Right kidney (tissue), 1 donor: ENCODE data around the gene TRAK2.

Experiments
- DNase-seq: peaks from one replicate; pipeline ENCODE4 v3.0.0-alpha.2; 2016

Gene TRAK2

DNA sequence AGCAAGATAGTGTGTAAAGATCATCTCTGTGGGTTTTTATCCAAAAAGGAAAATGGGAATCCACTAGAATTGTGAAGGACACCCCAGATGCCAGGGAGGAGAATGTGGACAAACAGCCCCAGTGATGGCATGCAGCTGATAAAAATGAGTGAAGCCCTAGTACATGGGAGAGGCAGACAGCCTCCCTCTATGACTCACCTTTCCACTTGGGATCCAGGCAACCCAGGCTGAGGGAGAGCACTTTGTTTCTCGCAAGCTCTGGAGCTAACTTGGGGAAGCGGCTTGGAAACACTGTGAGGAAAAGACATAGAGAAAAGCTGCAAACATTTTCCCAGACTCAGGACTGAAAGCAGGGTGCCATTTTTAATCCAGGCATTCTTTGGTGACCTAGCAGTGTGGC is 88.9 kb downstream of the TRAK2 start:
- no peak for DNase-seq

DNA sequence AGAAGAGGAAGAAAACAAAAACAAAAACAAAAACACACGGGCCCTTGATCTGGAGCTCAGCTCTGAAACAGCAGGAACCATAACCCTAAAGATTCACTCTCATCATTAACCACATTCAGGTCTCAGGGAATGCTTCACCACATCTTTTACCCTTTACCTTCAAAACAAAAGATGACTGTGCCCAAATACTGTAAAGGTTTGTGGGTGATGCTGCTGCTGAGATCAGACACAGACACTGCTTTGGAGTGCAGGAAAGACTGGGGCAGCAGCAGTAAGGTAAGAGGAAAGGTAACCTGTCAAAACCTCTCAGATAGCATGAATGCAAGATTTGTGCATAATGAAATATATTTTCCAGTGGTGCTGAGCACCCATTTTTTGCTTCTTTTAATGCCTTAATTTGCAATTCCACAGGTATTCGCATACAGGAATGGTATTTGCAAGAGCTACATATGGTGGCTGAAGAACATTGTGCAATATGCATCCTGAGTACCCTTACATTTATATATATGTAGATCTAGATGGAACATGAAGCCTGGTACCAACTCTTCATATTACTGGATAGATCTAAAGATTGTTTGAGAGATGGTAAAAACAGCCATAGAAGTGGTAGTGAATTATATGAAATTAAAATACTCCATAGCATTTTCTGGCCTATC is 90.1 kb downstream of the TRAK2 start:
- DNase-seq, result no peak

DNA sequence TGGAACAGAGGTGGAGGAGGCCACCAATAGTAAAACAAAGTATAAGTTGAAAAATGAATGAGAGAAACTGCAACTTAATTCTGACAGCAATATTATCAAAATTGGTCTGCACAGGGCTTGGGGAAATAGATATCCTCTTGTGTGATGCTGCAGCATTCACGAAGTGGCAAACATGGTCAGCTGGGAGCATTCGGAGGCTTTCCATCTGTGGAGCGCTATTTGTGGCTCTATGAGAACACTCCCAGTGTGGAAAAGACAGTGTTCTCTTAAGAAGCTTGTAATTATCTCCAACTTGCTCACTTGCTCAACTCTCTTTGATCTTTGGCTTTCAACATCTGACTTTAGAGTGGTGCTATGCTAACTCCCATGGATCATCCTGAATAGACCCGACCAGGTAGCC is 91.0 kb downstream of the TRAK2 start:
- DNase-seq, result no peak

DNA sequence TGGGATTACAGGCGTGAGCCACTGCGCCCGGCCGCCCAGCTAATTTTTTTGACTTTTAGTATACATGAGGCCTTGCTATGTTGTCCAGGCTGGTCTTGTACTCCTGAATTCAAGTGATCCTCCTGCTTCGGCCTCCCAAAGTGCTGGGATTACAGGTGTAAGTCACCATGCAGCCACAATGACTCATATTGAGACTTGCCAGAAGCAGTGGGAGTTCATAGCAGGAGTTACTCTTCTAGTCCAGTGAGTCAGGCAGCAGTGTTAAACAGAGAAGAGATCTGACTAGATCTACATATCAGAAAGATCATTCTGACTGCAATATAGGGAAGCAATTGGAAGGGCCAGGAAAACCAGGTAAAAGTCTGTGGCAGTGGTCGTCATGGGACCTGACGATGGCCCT is 92.6 kb downstream of the TRAK2 start:
- DNase-seq, result no peak

DNA sequence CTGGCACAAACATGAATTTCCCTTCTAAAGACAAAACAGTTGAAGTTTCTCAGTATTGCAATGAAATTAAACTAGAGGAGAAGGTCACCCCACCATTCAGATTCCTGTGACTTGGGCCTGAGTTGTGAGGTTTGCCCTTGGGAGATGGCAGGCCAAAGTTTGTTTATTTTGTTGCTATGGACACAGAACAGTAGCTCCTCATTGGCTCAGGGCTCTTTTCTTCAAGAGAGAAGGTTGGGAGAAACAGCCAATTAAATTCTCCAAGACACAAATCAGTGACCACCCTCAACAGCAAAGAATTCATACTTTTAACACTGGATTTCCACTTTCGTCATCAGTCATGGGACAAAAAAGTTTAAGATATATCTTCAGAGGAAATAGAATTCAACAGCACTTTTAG is 94.0 kb downstream of the TRAK2 start, which contains the start of gene FLACC1:
FLACC1 (minus strand) TSS at position 125 of the 400 bp plus-strand sequence. CDS start 5,941 bp downstream, outside the sequence.
- DNase-seq, result peak; percentile 46

DNA sequence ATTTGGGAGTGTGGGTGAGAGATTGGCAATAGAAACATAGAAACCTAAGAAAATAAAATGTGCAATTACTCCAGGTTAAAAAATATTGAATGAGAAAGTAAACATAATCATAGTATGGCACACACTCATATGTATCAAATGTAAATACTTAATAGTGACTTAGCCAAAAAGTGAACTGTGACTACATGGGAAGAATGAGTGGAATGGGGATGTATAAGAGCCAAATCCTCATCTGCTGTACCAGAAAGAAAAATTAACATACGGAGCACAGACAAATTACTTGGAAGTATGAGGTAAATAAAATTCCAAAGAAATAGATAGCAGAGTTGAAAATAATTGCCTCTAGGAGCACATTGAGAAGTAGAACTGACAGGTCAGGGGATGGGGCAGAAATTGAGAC is 98.1 kb downstream of the TRAK2 start:
- no peak for DNase-seq

DNA sequence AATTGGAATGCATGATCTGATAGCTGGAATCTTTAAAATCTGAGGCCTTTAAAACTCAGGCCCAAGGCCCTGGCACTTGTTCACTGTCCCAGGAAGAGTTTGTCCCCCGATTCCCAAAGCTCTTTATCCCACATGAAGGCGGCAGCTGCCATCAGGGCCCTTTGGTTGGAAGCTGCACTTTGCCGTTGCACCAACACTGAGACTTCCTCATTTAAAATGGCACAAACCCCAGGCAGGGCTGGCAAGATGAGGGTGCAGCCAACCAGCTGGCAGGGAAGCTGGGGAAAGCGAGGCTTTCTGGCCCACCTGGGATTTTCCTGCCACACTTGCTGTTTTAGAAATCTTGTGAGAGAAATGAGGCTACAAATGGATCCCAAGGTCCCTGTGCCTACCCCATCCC is 100.4 kb downstream of the TRAK2 start:
- DNase-seq, result no peak

DNA sequence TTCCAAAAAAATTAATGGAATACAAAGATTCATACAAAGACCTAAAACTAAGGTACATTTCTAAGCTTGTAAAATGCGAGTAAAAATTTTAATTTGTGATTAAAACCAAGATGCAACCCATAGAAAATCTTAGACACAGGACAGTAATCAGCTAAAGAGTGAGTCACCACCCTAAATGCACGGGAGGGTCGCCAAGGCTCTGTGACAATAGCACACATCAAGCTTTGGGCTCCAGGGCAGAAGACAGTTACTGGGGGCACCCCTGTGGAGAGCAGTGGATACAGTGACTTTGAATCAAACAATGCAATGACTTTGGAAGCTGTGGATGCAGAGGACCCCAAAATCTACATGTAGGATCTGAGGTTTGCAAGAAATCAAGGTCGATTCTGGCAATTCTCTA is 101.7 kb downstream of the TRAK2 start:
- no peak for DNase-seq

DNA sequence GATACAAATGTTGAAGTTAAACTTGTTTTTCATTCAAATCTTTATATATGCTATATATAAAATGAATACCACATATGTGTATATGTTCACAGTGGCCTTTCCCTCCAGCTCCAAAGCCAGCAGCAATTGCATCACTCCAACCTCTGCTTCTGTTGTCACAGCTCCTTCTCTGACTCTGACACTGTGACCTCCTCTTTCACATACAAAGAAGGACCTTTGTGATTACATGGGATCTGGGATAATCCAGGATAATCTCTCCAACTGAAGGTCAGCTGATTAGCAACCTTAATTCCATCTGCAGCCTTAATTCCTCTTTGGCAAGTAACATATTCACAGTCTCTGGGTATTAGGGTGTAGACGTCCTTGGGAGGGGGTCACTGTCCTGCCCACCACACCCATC is 102.5 kb downstream of the TRAK2 start:
- no peak for DNase-seq

DNA sequence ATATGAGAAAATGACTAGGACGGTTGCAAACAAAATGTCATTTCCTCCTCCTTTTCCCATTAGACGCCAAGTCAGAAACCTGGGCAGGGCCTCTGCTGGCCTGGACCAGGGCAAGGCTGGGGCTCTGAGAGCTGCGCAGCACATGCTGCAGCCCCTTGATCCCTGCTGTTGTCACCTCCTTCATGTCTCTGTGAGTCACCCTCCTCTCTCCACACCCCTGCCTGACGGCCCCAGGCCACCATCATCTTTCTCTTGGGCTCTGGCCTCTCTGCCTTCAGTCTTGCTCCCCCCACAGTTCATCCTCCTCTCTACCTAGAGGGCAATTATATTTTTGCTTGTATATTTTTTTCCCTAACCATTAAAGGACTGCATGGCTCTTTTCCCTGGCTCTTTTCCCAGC is 104.1 kb downstream of the TRAK2 start:
- DNase-seq, result no peak

DNA sequence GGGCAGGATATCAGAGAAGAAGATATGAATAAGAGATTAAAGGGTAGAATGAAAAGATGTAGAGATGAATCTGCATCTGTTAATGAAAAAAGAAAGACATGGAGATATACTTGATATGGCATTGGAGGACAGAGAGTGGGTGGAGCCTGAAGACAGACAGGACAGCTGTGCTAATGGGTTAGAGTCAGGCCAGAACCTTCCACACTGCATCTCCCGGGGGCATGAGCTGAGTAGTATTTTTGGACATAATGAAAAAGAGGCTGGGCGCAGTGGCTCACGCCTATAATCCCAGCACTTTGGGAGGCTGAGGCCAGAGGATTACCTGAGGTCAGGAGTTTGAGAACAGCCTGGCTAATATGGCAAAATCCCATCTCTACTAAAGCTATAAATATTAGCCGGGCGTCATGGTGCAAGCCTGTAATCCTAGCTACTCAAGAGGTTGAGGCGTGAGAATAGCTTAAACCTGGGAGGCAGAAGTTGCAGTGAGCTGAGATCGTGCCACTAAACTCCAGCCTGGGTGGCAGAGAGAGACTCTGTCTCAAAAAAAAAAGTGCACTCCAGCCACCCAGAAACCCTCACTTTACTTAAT is 105.5 kb downstream of the TRAK2 start:
- no peak for DNase-seq

DNA sequence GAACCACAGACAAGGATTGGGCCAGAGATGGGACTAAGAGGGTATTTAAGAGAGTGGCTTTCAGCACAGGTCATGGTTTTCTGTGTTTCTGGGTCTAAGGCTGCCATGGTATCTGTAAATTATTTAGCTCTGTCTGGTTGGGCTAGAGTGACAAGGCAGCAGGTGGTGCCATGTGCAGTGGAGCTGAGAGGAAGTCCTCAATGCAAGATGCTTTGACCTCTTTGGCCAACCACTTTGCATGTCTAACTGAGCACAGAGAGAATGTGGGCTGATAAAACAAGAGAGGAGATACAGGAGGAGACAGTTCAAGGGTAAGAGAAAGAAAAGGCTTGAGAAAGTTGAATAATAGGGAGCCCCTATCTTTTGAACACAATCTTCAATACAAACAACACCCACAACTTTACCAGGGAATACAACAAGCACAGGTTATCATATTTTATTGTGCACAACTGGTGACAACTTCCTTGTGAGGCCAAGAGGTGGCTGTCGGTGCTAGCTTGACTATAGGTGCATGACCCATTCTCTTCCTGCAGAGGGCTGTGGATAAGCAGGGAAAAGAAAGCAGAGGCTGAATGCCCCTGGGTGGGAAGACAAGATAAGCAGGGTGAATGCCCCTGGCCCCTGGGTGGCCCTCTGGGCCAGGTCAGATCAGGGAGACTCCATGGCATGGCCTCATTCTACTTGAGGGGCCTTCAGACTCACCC is 106.4 kb downstream of the TRAK2 start:
- DNase-seq, result no peak

DNA sequence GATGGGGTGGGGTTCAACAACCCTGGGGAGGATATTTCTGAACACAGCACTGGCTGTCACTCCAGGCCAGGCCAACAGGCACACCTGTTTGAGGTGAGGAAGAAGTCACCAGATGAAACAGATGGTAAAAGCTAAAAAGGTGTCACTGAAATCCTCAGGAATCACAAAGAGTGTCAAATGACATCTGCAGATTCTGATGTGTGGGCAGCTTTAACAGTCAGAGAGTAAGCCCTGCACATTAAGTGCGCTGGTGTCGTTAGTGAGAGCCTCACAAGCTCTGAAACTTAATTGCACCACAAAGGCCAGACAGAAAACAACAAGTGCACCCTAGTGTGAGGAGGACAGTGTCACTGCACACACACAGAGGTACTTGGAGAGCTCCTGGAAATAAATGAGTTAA is 107.7 kb downstream of the TRAK2 start:
- DNase-seq, result no peak

DNA sequence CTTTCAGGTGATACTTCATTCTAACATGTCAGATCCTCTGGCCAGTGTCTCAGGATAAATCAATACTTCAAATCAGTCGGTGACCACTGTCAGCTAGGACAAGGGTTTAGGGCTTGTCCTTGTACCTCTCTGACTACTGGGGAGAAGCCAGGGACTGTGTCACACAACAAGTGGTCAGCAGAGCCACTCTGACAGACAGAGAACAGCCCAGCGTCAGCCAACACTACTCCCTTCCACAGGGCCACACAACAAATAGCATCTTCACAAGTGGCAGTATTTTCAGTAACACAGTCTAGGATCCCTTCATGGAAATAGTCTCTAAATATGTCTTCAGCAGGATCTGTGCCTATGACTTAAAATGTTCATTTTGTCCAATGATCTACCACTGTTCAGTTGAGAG is 108.3 kb downstream of the TRAK2 start:
- no peak for DNase-seq

DNA sequence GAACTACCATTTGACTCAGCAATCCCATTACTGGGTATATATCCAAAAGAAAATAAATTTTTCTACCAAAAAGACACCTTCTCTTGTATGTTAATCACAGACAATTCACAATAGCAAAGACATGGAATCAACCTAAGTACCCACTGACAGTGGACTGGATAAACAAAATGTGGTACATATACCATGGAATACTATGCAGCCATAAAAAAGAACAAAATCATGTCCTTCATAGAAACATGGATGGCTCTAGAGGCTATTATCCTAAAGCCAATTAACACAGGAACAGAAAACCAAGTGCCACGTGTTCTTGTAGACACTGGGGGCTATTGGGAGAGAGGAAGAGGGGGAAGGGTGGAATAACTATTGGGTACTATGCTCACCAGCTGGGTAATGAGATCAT is 121.8 kb downstream of the TRAK2 start:
- DNase-seq, result no peak

DNA sequence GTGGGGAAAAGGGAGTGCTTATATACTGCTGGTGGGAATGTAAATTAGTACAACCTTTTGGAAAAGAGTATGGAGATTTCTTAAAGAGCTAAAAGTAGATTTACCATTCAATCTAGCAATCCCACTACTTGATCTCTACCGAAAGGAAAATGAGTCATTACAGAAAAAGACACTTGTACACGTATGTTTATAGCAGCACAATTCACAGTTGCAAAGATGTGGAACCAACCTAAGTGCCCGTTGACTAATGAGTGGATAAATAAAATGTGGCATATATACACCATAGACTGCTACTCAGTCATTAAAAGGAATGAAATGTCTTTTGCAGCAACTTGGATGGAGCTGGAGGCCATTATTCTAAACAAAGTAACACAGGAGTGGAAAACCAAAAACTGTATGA is 123.6 kb downstream of the TRAK2 start:
- no peak for DNase-seq
